Large intestine (tissue), 3 donors: Measurements from ENCODE around the gene CCDC107. TPM values are rescaled to one million over a fixed set of nuclear protein-coding genes. Genes with fewer than 3 reads are reported as not detected.

Experiments
- DNase-seq, 2 donors: peaks; one replicate each; pipeline versions ENCODE4 v3.0.0 to v3.0.0-alpha.2; 2013
- H3K27ac ChIP-seq: one replicate; pipeline ENCODE4 v1.5.1; 2013; ENCODE audit warnings: low read length
- H3K27me3 ChIP-seq: 2 replicates; pipeline ENCODE4 v1.6.1; 2013; ENCODE audit warnings: low read length; ENCODE audit not compliant: control insufficient read depth, insufficient read depth
- H3K36me3 ChIP-seq: 2 replicates; pipeline ENCODE4 v1.6.1; 2013; ENCODE audit warnings: low read length; ENCODE audit not compliant: control insufficient read depth, insufficient read depth
- H3K4me1 ChIP-seq: one replicate; pipeline ENCODE4 v1.6.1; 2013; ENCODE audit warnings: low read length; ENCODE audit not compliant: control insufficient read depth, insufficient read depth
- H3K4me3 ChIP-seq: one replicate; pipeline ENCODE4 v1.5.1; 2013; ENCODE audit warnings: low read length
- H3K9me3 ChIP-seq: one replicate; pipeline ENCODE4 v1.6.1; 2013; ENCODE audit warnings: mild to moderate bottlenecking, low read depth, low read length, moderate library complexity; ENCODE audit not compliant: control insufficient read depth
- WGBS: methylation state at CpG from one replicate; pipeline ENCODE4 v1.1.5; 2013; ENCODE audit warnings: low lambda C conversion rate; ENCODE audit not compliant: insufficient coverage; 5-methylcytosine and 5-hydroxymethylcytosine counted together
- polyA plus RNA-seq: library from polyadenylated mRNA; unstranded; fragments of 120-200 nt; gene quantifications from one replicate; pipeline ENCODE4 v1.2.1, GENCODE V29; 2013

The CCDC107 gene
- polyA plus RNA-seq, 1 donor, result 17.6 TPM

GRCh38 chr9:35616681-35617459 is 41.2 kb upstream of the CCDC107 start:
- no peak overlapping the region for H3K27ac ChIP-seq
- no peaks in the 10 kb centered on the region for H3K36me3 ChIP-seq
- no peaks in the 10 kb centered on the region for H3K9me3 ChIP-seq
- H3K4me3 ChIP-seq, result peak overlapping the region; percentile 43
- H3K4me1 ChIP-seq, result peaks cover 10% of the 10 kb centered on the region
- peak; percentile 56 to 77 for DNase-seq
- 0% methylated on average over 2 of the region's 51 CpGs for WGBS
- peaks cover 27% of the 10 kb centered on the region for H3K27me3 ChIP-seq

GRCh38 chr9:35617548-35617947 is 40.5 kb upstream of the CCDC107 start:
- Histone ChIP-seq H3K27ac (no peak overlapping the region), H3K4me1 (peaks cover 10% of the 10 kb centered on the region), H3K27me3 (peaks cover 27% of the 10 kb centered on the region), H3K4me3 (peak overlapping the region; percentile 43), H3K9me3 (no peaks in the 10 kb centered on the region), H3K36me3 (no peaks in the 10 kb centered on the region)
- DNase-seq, result no peak
- 32% methylated on average over 5 of the region's 8 CpGs for WGBS

GRCh38 chr9:35618325-35618727 is 39.8 kb upstream of the CCDC107 start, which contains the start of gene CD72:
TSS of gene CD72 (minus strand) at chr9:35618413. CDS start at chr9:35618303, 110 bp downstream.
- H3K4me1 ChIP-seq, result peaks cover 10% of the 10 kb centered on the region
- H3K4me3 ChIP-seq, result peak within 1 kb of the TSS; percentile 43
- H3K9me3 ChIP-seq, result no peaks in the 10 kb centered on the region
- no CpG with 5 or more reads among the region's 7 CpGs for WGBS
- no peak within 1 kb of the TSS for H3K27ac ChIP-seq
- no peaks in the 10 kb centered on the region for H3K36me3 ChIP-seq
- DNase-seq, result no peak
- H3K27me3 ChIP-seq, result peaks cover 27% of the 10 kb centered on the region

- Histone ChIP-seq H3K36me3 (no peaks in the 10 kb centered on the region), H3K27ac (no peak overlapping the region), H3K9me3 (no peaks in the 10 kb centered on the region), H3K4me3 (no peak overlapping the region), H3K27me3 (peaks cover 27% of the 10 kb centered on the region), H3K4me1 (peaks cover 10% of the 10 kb centered on the region)
- no peak for DNase-seq
- WGBS, result no CpG with 5 or more reads among the region's 17 CpGs
These were observed 39.0 kb upstream of the CCDC107 start for GRCh38 chr9:35618854-35619799.

- H3K4me1 ChIP-seq, result peaks cover 12% of the 10 kb centered on the region
- peaks cover 27% of the 10 kb centered on the region for H3K27me3 ChIP-seq
- H3K36me3 ChIP-seq, result no peaks in the 10 kb centered on the region
- no peak overlapping the region for H3K4me3 ChIP-seq
- WGBS, result no CpG with 5 or more reads among the region's 2 CpGs
- no peak overlapping the region for H3K27ac ChIP-seq
- no peaks in the 10 kb centered on the region for H3K9me3 ChIP-seq
- no peak for DNase-seq
These were observed 38.3 kb upstream of the CCDC107 start for GRCh38 chr9:35619800-35620158.

GRCh38 chr9:35627575-35627974 is 30.5 kb upstream of the CCDC107 start:
- no peak overlapping the region for H3K27ac ChIP-seq
- H3K4me3 ChIP-seq, result no peak overlapping the region
- peaks cover 2% of the 10 kb centered on the region for H3K4me1 ChIP-seq
- no peak for DNase-seq
- H3K9me3 ChIP-seq, result no peaks in the 10 kb centered on the region
- H3K27me3 ChIP-seq, result no peaks in the 10 kb centered on the region
- WGBS, result 100% methylated on average over 2 of the region's 2 CpGs
- H3K36me3 ChIP-seq, result no peaks in the 10 kb centered on the region

GRCh38 chr9:35628389-35628991 is 29.6 kb upstream of the CCDC107 start:
- Histone ChIP-seq H3K27me3 (no peaks in the 10 kb centered on the region), H3K9me3 (no peaks in the 10 kb centered on the region), H3K27ac (no peak overlapping the region), H3K4me3 (no peak overlapping the region), H3K36me3 (no peaks in the 10 kb centered on the region), H3K4me1 (peaks cover 2% of the 10 kb centered on the region)
- no CpG with 5 or more reads among the region's 6 CpGs for WGBS
- no peak for DNase-seq

GRCh38 chr9:35629597-35629996 is 28.5 kb upstream of the CCDC107 start:
- DNase-seq, result no peak

GRCh38 chr9:35635730-35636129 is 22.4 kb upstream of the CCDC107 start:
- no peaks in the 10 kb centered on the region for H3K36me3 ChIP-seq
- H3K4me1 ChIP-seq, result no peaks in the 10 kb centered on the region
- H3K27ac ChIP-seq, result no peak overlapping the region

More at GRCh38 chr9:35629597-35629996, 28.5 kb upstream of the CCDC107 start:
- no peaks in the 10 kb centered on the region for H3K27me3 ChIP-seq
- H3K9me3 ChIP-seq, result no peaks in the 10 kb centered on the region
- H3K4me1 ChIP-seq, result no peaks in the 10 kb centered on the region
- no peaks in the 10 kb centered on the region for H3K36me3 ChIP-seq
- WGBS, result no CpG with 5 or more reads among the region's 5 CpGs
- no peak overlapping the region for H3K27ac ChIP-seq
- H3K4me3 ChIP-seq, result no peak overlapping the region

GRCh38 chr9:35636135-35636876 is 21.8 kb upstream of the CCDC107 start:
- Histone ChIP-seq H3K9me3 (no peaks in the 10 kb centered on the region), H3K4me1 (no peaks in the 10 kb centered on the region), H3K36me3 (no peaks in the 10 kb centered on the region), H3K27ac (no peak overlapping the region), H3K27me3 (no peaks in the 10 kb centered on the region), H3K4me3 (no peak overlapping the region)
- DNase-seq, result no peak
- WGBS, result 80% methylated on average over 2 of the region's 9 CpGs

More at GRCh38 chr9:35635730-35636129, 22.4 kb upstream of the CCDC107 start:
- Histone ChIP-seq H3K4me3 (no peak overlapping the region), H3K27me3 (no peaks in the 10 kb centered on the region), H3K9me3 (no peaks in the 10 kb centered on the region)
- no peak for DNase-seq
